ENCODE results near the gene TBL1Y.

GRCh38 chrY:7107179-7107578 lies 196.7 kb downstream of the TBL1Y start:
- TF ChIP-seq, protein P1, sequence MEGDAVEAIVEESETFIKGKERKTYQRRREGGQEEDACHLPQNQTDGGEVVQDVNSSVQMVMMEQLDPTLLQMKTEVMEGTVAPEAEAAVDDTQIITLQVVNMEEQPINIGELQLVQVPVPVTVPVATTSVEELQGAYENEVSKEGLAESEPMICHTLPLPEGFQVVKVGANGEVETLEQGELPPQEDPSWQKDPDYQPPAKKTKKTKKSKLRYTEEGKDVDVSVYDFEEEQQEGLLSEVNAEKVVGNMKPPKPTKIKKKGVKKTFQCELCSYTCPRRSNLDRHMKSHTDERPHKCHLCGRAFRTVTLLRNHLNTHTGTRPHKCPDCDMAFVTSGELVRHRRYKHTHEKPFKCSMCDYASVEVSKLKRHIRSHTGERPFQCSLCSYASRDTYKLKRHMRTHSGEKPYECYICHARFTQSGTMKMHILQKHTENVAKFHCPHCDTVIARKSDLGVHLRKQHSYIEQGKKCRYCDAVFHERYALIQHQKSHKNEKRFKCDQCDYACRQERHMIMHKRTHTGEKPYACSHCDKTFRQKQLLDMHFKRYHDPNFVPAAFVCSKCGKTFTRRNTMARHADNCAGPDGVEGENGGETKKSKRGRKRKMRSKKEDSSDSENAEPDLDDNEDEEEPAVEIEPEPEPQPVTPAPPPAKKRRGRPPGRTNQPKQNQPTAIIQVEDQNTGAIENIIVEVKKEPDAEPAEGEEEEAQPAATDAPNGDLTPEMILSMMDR (IDR thresholded peaks at IDR 0.05; ENCODE audit: insufficient read depth, low read length, poor library complexity, severe bottlenecking): no peak
- no peak for TF ChIP-seq EZH2phosphoT487 (conservative IDR thresholded peaks at IDR 0.05; ENCODE audit: low read length)

All from SU-DHL-6 (cell line).